OCI-LY3 (cell line): ENCODE measurements around the gene CNOT10.

Experiments used
- H2AFZ ChIP-seq: fragments of 200-600, 300-600 bp; shearing (Covaris generic); 2 replicates; pipeline ENCODE4 v1.6.0; 2014; ENCODE audit warnings: antibody characterized with exemption, low read depth, low read length
- H3K27ac ChIP-seq: fragments of 200-600, 300-600 bp; sonication (generic); 2 replicates; pipeline ENCODE4 v1.5.1; 2014; ENCODE audit warnings: mild to moderate bottlenecking, low read length, moderate library complexity, mixed read lengths
- H3K27me3 ChIP-seq: fragments of 200-600, 300-600 bp; sonication (generic); 2 replicates; pipeline ENCODE4 v1.6.1; 2014; ENCODE audit warnings: low read depth, low read length, mixed read lengths
- H3K36me3 ChIP-seq: fragments of 200-600, 300-600 bp; sonication (generic); replicated peaks from 2 replicates; pipeline ENCODE3; 2014; ENCODE audit warnings: low read depth, low read length, mixed read lengths
- H3K4me1 ChIP-seq: fragments of 300-600, 200-600 bp; sonication (generic); 2 replicates; pipeline ENCODE4 v1.6.1; 2014; ENCODE audit warnings: low read length, mixed read lengths
- H3K4me2 ChIP-seq: fragments of 200-600, 300-600 bp; sonication (generic); 2 replicates; pipeline ENCODE4 v1.6.1; 2014; ENCODE audit warnings: low read length, mixed read lengths
- H3K4me3 ChIP-seq: fragments of 300-600, 200-600 bp; sonication (generic); 2 replicates; pipeline ENCODE4 v1.5.1; 2014; ENCODE audit warnings: antibody characterized with exemption, mild to moderate bottlenecking, low read length, moderate library complexity
- H3K79me2 ChIP-seq: fragments of 300-600, 200-600 bp; shearing (Covaris generic); 2 replicates; pipeline ENCODE4 v1.6.1; 2014; ENCODE audit warnings: mild to moderate bottlenecking, low read length, mixed read lengths
- H3K9ac ChIP-seq: fragments of 300-600, 200-600 bp; shearing (Covaris generic); 2 replicates; pipeline ENCODE4 v1.6.0; 2014; ENCODE audit warnings: mild to moderate bottlenecking, low read length, moderate library complexity
- H3K9me3 ChIP-seq: fragments of 200-600, 300-600 bp; shearing (Covaris generic); 2 replicates; pipeline ENCODE4 v1.6.1; 2014; ENCODE audit warnings: low read length, mixed read lengths; ENCODE audit not compliant: insufficient read depth
- H4K20me1 ChIP-seq: fragments of 200-600, 300-600 bp; sonication (generic); 2 replicates; pipeline ENCODE4 v1.6.1; 2016; ENCODE audit warnings: low read length, mixed read lengths; ENCODE audit not compliant: insufficient read depth
- CTCF ChIP-seq: fragments of 200-600, 300-600 bp; sonication (generic); IDR thresholded peaks from 2 replicates; pipeline ENCODE4 v1.5.1; 2014; ENCODE audit warnings: antibody characterized with exemption, low read length, low read depth
- EZH2phosphoT487 ChIP-seq: fragments of 200-600 bp; shearing (Covaris generic); IDR thresholded peaks from 2 replicates; pipeline ENCODE4 v1.6.1; 2018; ENCODE audit warnings: antibody characterized with exemption, mixed run types, low read depth

CNOT10 gene

GRCh38 chr3:32819551-32820348, 134.8 kb downstream of the CNOT10 start:
- no peak for TF ChIP-seq CTCF
- no peak for TF ChIP-seq EZH2phosphoT487
- Histone ChIP-seq H3K4me3 (no peak overlapping the region), H3K4me2 (no peak overlapping the region), H3K9ac (no peak overlapping the region), H4K20me1 (no peaks in the 10 kb centered on the region), H3K79me2 (no peaks in the 10 kb centered on the region), H2AFZ (no peak overlapping the region), H3K9me3 (no peaks in the 10 kb centered on the region), H3K27ac (no peak overlapping the region), H3K4me1 (0 out of 2 replicates have a peak, but pooled peaks cover under 1% of the 10 kb centered on the region), H3K27me3 (0 out of 2 replicates have a peak, but pooled peaks cover 2% of the 10 kb centered on the region), H3K36me3 (no peaks in the 10 kb centered on the region)

DNA sequence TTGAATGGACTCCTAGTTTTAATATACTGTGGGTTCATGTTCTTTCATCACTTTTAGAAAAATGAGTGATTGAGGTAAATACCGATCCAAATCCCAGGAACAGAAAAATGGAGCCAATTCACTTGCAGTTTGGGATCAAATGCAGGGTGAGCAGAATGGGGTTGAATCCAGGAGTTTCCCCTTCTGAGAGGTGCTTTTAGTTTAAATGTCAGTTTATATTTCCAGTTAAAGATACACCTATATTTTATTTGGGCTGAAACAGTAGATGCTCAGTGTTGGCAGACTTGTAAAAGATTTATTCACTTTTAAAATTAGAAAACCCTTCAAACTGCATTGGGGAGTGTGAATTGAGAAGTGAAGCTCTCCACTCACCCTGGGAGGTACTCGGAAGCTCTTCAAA, 135.4 kb downstream of the CNOT10 start:
- Histone ChIP-seq H3K9me3 (no peaks in the 10 kb centered on the region), H3K27ac (no peak overlapping the region), H3K4me2 (no peak overlapping the region), H3K4me1 (no peaks in the 10 kb centered on the region), H3K79me2 (no peaks in the 10 kb centered on the region), H2AFZ (no peak overlapping the region), H3K36me3 (no peaks in the 10 kb centered on the region), H4K20me1 (no peaks in the 10 kb centered on the region), H3K27me3 (0 out of 2 replicates have a peak, but pooled peaks cover 2% of the 10 kb centered on the region), H3K4me3 (no peak overlapping the region), H3K9ac (no peak overlapping the region)
- no peak for TF ChIP-seq CTCF
- no peak for TF ChIP-seq EZH2phosphoT487

GRCh38 chr3:32820971-32821685, 136.1 kb downstream of the CNOT10 start:
- no peak overlapping the region for H3K27ac ChIP-seq
- H3K9ac ChIP-seq: no peak overlapping the region
- TF ChIP-seq EZH2phosphoT487: no peak
- TF ChIP-seq CTCF: no peak
- 0 out of 2 replicates have a peak, but pooled peaks cover 2% of the 10 kb centered on the region for H3K27me3 ChIP-seq
- no peak overlapping the region for H3K4me2 ChIP-seq
- H3K4me1 ChIP-seq: no peaks in the 10 kb centered on the region
- no peaks in the 10 kb centered on the region for H3K36me3 ChIP-seq
- H3K4me3 ChIP-seq: no peak overlapping the region
- no peaks in the 10 kb centered on the region for H3K9me3 ChIP-seq
- H3K79me2 ChIP-seq: no peaks in the 10 kb centered on the region
- no peak overlapping the region for H2AFZ ChIP-seq
- H4K20me1 ChIP-seq: no peaks in the 10 kb centered on the region

GRCh38 chr3:32821686-32822296, 136.8 kb downstream of the CNOT10 start:
- H3K4me2 ChIP-seq: no peak overlapping the region
- 0 out of 2 replicates have a peak, but pooled peaks cover 2% of the 10 kb centered on the region for H3K27me3 ChIP-seq
- H3K9ac ChIP-seq: no peak overlapping the region
- no peak overlapping the region for H3K27ac ChIP-seq
- H3K36me3 ChIP-seq: no peaks in the 10 kb centered on the region
- no peak for TF ChIP-seq EZH2phosphoT487
- TF ChIP-seq CTCF: no peak
- no peaks in the 10 kb centered on the region for H3K4me1 ChIP-seq
- H2AFZ ChIP-seq: no peak overlapping the region
- H3K4me3 ChIP-seq: no peak overlapping the region
- no peaks in the 10 kb centered on the region for H3K9me3 ChIP-seq
- H3K79me2 ChIP-seq: no peaks in the 10 kb centered on the region
- H4K20me1 ChIP-seq: no peaks in the 10 kb centered on the region
